OCI-LY1 (cell line): ENCODE measurements around the gene RDH14.
A peak's percentile ranks its signal among the peaks of the same experiment; 100 is the strongest.

Experiments
- H2AFZ ChIP-seq: fragments of 200-600 bp; sonication (generic), shearing (Covaris generic); 2 replicates; pipeline ENCODE4 v1.6.0; 2014; ENCODE audit warnings: antibody characterized with exemption, mild to moderate bottlenecking, low read length
- H3F3A ChIP-seq: fragments of 200-600 bp; sonication (generic), shearing (Covaris generic); 2 replicates; pipeline ENCODE4 v1.6.0; 2014; ENCODE audit warnings: mild to moderate bottlenecking, antibody characterized with exemption, low read length, moderate library complexity; ENCODE audit not compliant: insufficient read depth
- H3K27ac ChIP-seq: fragments of 200-600 bp; sonication (generic); 2 replicates; pipeline ENCODE4 v1.5.1; 2014; ENCODE audit warnings: low read length, mixed run types, mild to moderate bottlenecking, low read depth; ENCODE audit not compliant: poor library complexity, severe bottlenecking
- H3K27me3 ChIP-seq: fragments of 200-600 bp; sonication (generic); 2 replicates; pipeline ENCODE4 v1.6.0; 2014; ENCODE audit warnings: antibody characterized with exemption, mild to moderate bottlenecking, low read length, moderate library complexity; ENCODE audit not compliant: insufficient read depth
- H3K36me3 ChIP-seq: fragments of 200-600 bp; sonication (generic); 2 replicates; pipeline ENCODE4 v1.6.1; 2014; ENCODE audit warnings: mild to moderate bottlenecking, antibody characterized with exemption, low read length, moderate library complexity, mixed read lengths; ENCODE audit not compliant: insufficient read depth
- H3K4me1 ChIP-seq: fragments of 200-600 bp; sonication (generic); 2 replicates; pipeline ENCODE4 v1.5.1; 2014; ENCODE audit warnings: mild to moderate bottlenecking, low read length, moderate library complexity; ENCODE audit not compliant: insufficient read depth, severe bottlenecking
- H3K4me2 ChIP-seq: fragments of 200-600 bp; sonication (generic), shearing (Covaris generic); 2 replicates; pipeline ENCODE4 v1.6.1; 2014; ENCODE audit warnings: low read length
- H3K4me3 ChIP-seq: fragments of 200-600 bp; sonication (generic); 2 replicates; pipeline ENCODE4 v1.5.1; 2014; ENCODE audit warnings: low read length, low read depth, mild to moderate bottlenecking, mixed read lengths; ENCODE audit not compliant: poor library complexity, severe bottlenecking
- H3K79me2 ChIP-seq: fragments of 200-600 bp; shearing (Covaris generic); 2 replicates; pipeline ENCODE4 v1.6.1; 2016; ENCODE audit warnings: mixed run types, low read length, mixed read lengths; ENCODE audit not compliant: insufficient read depth
- H3K9ac ChIP-seq: fragments of 200-600 bp; sonication (generic), shearing (Covaris generic); 2 replicates; pipeline ENCODE4 v1.6.1; 2014; ENCODE audit warnings: mild to moderate bottlenecking, low read length, mixed read lengths
- H3K9me2 ChIP-seq: fragments of 200-600 bp; sonication (generic), shearing (Covaris generic); 2 replicates; pipeline ENCODE4 v1.6.1; 2014; ENCODE audit warnings: low read depth, mild to moderate bottlenecking, low read length, mixed read lengths
- H3K9me3 ChIP-seq: fragments of 200-600 bp; shearing (Covaris generic); 2 replicates; pipeline ENCODE4 v1.6.1; 2014; ENCODE audit warnings: low read length, mixed read lengths
- H4K20me1 ChIP-seq: fragments of 200-600 bp; sonication (generic), shearing (Covaris generic); 2 replicates; pipeline ENCODE4 v1.6.0; 2016; ENCODE audit warnings: mild to moderate bottlenecking, low read length; ENCODE audit not compliant: insufficient read depth
- CTCF ChIP-seq: fragments of 200-600 bp; sonication (generic), shearing (Covaris generic); IDR thresholded peaks from 2 replicates; pipeline ENCODE4 v1.5.1; 2017; ENCODE audit warnings: mild to moderate bottlenecking, antibody characterized with exemption, low read length, moderate library complexity, mixed read lengths
- EZH2 ChIP-seq: fragments of 200-600 bp; sonication (generic), shearing (Covaris generic); IDR thresholded peaks from 2 replicates; pipeline ENCODE4 v1.8.0; 2017; ENCODE audit warnings: borderline replicate concordance, mixed run types, mild to moderate bottlenecking, antibody characterized with exemption, low read length, moderate library complexity, mixed read lengths

The RDH14 gene

GRCh38 chr2:18560031-18560796 is at the start of gene RDH14:
Gene RDH14 (minus strand): TSS chr2:18560653. CDS start chr2:18560572, 81 bp downstream.
- peak within 1 kb of the TSS; percentile 98 for H2AFZ ChIP-seq
- H3K27ac ChIP-seq = no peak within 1 kb of the TSS
- peaks cover 7% of the 10 kb centered on the region for H3K36me3 ChIP-seq
- peaks cover 5% of the 10 kb centered on the region; the same call in 1 of the 2 replicates for H3K79me2 ChIP-seq
- H3K4me3 ChIP-seq = peak within 1 kb of the TSS; percentile 91
- peaks cover 20% of the 10 kb centered on the region for H3K4me1 ChIP-seq
- TF ChIP-seq EZH2 = no peak
- TF ChIP-seq CTCF = no peak
- peak within 1 kb of the TSS; percentile 97 for H3K4me2 ChIP-seq
- peak within 1 kb of the TSS; percentile 90 for H3K9ac ChIP-seq
- H3K27me3 ChIP-seq = no peaks in the 10 kb centered on the region
- no peaks in the 10 kb centered on the region for H3K9me3 ChIP-seq
- H4K20me1 ChIP-seq = no peaks in the 10 kb centered on the region
- no peaks in the 10 kb centered on the region for H3F3A ChIP-seq
- no peaks in the 10 kb centered on the region for H3K9me2 ChIP-seq

GRCh38 chr2:18610090-18610489 is 49.6 kb upstream of the RDH14 start:
- H4K20me1 ChIP-seq = no peaks in the 10 kb centered on the region
- no peaks in the 10 kb centered on the region for H3K27me3 ChIP-seq
- H3K9me3 ChIP-seq = no peaks in the 10 kb centered on the region
- H3F3A ChIP-seq = no peaks in the 10 kb centered on the region
- no peaks in the 10 kb centered on the region for H3K9me2 ChIP-seq
- no peak overlapping the region for H2AFZ ChIP-seq
- H3K4me1 ChIP-seq = no peaks in the 10 kb centered on the region
- H3K9ac ChIP-seq = no peak overlapping the region
- no peak overlapping the region for H3K4me2 ChIP-seq
- no peak overlapping the region for H3K4me3 ChIP-seq
- H3K27ac ChIP-seq = no peak overlapping the region
- H3K79me2 ChIP-seq = no peaks in the 10 kb centered on the region
- H3K36me3 ChIP-seq = no peaks in the 10 kb centered on the region
- TF ChIP-seq CTCF (no peak), EZH2 (no peak)

- no peaks in the 10 kb centered on the region for H3K9me3 ChIP-seq
- no peaks in the 10 kb centered on the region for H3K9me2 ChIP-seq
- H3F3A ChIP-seq = no peaks in the 10 kb centered on the region
- H3K36me3 ChIP-seq = no peaks in the 10 kb centered on the region
- H3K4me1 ChIP-seq = no peaks in the 10 kb centered on the region
- H3K9ac ChIP-seq = no peak overlapping the region
- H3K4me3 ChIP-seq = no peak overlapping the region
- H3K27me3 ChIP-seq = no peaks in the 10 kb centered on the region
- H3K27ac ChIP-seq = no peak overlapping the region
- TF ChIP-seq EZH2 (no peak), CTCF (no peak)
- H2AFZ ChIP-seq = no peak overlapping the region
- H3K79me2 ChIP-seq = no peaks in the 10 kb centered on the region
- no peaks in the 10 kb centered on the region for H4K20me1 ChIP-seq
- no peak overlapping the region for H3K4me2 ChIP-seq
These were observed 44.7 kb upstream of the RDH14 start for GRCh38 chr2:18605115-18605514.
